Measurements from ENCODE around the gene N4BP2L2.

- TF ChIP-seq, protein P1, sequence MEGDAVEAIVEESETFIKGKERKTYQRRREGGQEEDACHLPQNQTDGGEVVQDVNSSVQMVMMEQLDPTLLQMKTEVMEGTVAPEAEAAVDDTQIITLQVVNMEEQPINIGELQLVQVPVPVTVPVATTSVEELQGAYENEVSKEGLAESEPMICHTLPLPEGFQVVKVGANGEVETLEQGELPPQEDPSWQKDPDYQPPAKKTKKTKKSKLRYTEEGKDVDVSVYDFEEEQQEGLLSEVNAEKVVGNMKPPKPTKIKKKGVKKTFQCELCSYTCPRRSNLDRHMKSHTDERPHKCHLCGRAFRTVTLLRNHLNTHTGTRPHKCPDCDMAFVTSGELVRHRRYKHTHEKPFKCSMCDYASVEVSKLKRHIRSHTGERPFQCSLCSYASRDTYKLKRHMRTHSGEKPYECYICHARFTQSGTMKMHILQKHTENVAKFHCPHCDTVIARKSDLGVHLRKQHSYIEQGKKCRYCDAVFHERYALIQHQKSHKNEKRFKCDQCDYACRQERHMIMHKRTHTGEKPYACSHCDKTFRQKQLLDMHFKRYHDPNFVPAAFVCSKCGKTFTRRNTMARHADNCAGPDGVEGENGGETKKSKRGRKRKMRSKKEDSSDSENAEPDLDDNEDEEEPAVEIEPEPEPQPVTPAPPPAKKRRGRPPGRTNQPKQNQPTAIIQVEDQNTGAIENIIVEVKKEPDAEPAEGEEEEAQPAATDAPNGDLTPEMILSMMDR (IDR thresholded peaks at IDR 0.05) = no peak
- no peak for TF ChIP-seq POLR2A (IDR thresholded peaks at IDR 0.05)
Observed at GRCh38 chr13:32432856-32433255, 105.7 kb downstream of the N4BP2L2 start.
